Panc1 (cell line): Measurements from ENCODE around the gene TRIM33. TPM values are rescaled to one million over a fixed set of nuclear protein-coding genes. Genes with fewer than 3 reads are reported as not detected.

Source experiments
- ATAC-seq: fragments of 200-7000 bp; cut with Tn5 transposase; 2 replicates; pipeline ENCODE4 v1.9.1; 2020; ENCODE audit warnings: mild to moderate bottlenecking, moderate library complexity
- BruUV-seq: library from RNA; stranded (reverse); fragments of 400-500 nt; replicated peaks from 2 replicates; lab custom pipeline; 2021; lab: Mats Ljungman, UMichigan
- CTCF ChIA-PET: fragments of 300-600 bp; sonication (Branson Sonifier 250); formaldehyde crosslinking; loops from one replicate; lab custom pipeline; 2022; ENCODE audit warnings: antibody characterized with exemption; lab: Charles Lee
- POLR2A ChIA-PET: fragments of 300-600 bp; sonication (Branson Sonifier 250); formaldehyde crosslinking; loops from one replicate; lab custom pipeline; 2022; ENCODE audit warnings: antibody characterized with exemption; lab: Charles Lee
- DNase-seq: peaks from one replicate; pipeline ENCODE4 v3.0.0-alpha.2; 2010; ENCODE audit warnings: low read depth, low spot score
- H3K27ac ChIP-seq: 2 replicates; pipeline ENCODE4 v1.5.1; 2011; ENCODE audit warnings: mild to moderate bottlenecking, low read length, inconsistent platforms
- H3K27me3 ChIP-seq: fragments of 200-500 bp; sonication (Bioruptor generic); 2 replicates; pipeline ENCODE4 v1.6.0; 2014; ENCODE audit warnings: low read length, inconsistent platforms; ENCODE audit not compliant: control insufficient read depth, insufficient read depth
- H3K36me3 ChIP-seq: fragments of 200-500 bp; sonication (Bioruptor generic); 2 replicates; pipeline ENCODE4 v1.5.1; 2014; ENCODE audit warnings: inconsistent platforms, mild to moderate bottlenecking, low read length, moderate library complexity; ENCODE audit not compliant: control insufficient read depth, insufficient read depth
- H3K4me1 ChIP-seq: 2 replicates; pipeline ENCODE4 v1.5.1; 2011; ENCODE audit warnings: inconsistent platforms, mild to moderate bottlenecking, low read length, moderate library complexity; ENCODE audit not compliant: control insufficient read depth, insufficient read depth
- H3K4me3 ChIP-seq, 2 experiments: 2 replicates each; pipeline ENCODE4 v1.5.1; 2011 to 2012; ENCODE audit warnings: low read depth in 2 of 2, low read length in 2 of 2, mild to moderate bottlenecking in 2 of 2, inconsistent platforms in 1 of 2, moderate library complexity in 1 of 2
- H3K9me3 ChIP-seq: fragments of 200-500 bp; sonication (Bioruptor generic); 2 replicates; pipeline ENCODE4 v1.5.1; 2014; ENCODE audit warnings: low read depth, mild to moderate bottlenecking, inconsistent platforms, low read length, moderate library complexity; ENCODE audit not compliant: control insufficient read depth, insufficient read depth
- POLR2AphosphoS5 ChIP-seq: IDR thresholded peaks from 2 replicates; pipeline ENCODE4 v1.6.1; 2012; ENCODE audit warnings: mild to moderate bottlenecking, low read depth, low read length, moderate library complexity
- REST ChIP-seq, 2 experiments: IDR thresholded peaks; 2 replicates each; pipeline ENCODE4 v1.6.1; 2011 to 2012; ENCODE audit warnings: low read depth in 2 of 2, control low read depth in 1 of 2, low read length in 1 of 2, mild to moderate bottlenecking in 1 of 2, moderate library complexity in 1 of 2; ENCODE audit not compliant: insufficient read depth in 1 of 2
- SIN3A ChIP-seq: IDR thresholded peaks from 2 replicates; pipeline ENCODE4 v1.6.1; 2012; ENCODE audit warnings: low read depth, mild to moderate bottlenecking, low read length, moderate library complexity, borderline replicate concordance; ENCODE audit not compliant: insufficient read depth
- TCF7L2 ChIP-seq: IDR thresholded peaks from 2 replicates; pipeline ENCODE4 v1.6.1; 2011; ENCODE audit warnings: mild to moderate bottlenecking, low read depth, low read length, inconsistent platforms
- in situ Hi-C: cut with HindIII; loops from 2 replicates; pipeline ENCODE4 v1.10.0; 2016; ENCODE audit warnings: low sequenced_read_pairs, low pct_unique_long_range_greater_than_20kb
- intact Hi-C: fragments of 100-400 bp; cut with micrococcal nuclease; formaldehyde crosslinking; loops from one replicate; pipeline ENCODE4 v1.10.0; 2022; ENCODE audit not compliant: unreplicated experiment
- total RNA-seq: library from RNA; stranded (reverse); gene quantifications from one replicate; pipeline ENCODE4 v1.2.1, GENCODE V29; 2021; ENCODE audit not compliant: unreplicated experiment
- TF ChIP-seq, protein P1 (sequence below): fragments of 450-650 bp; IDR thresholded peaks from 2 replicates; pipeline ENCODE4 v1.5.1; 2017; ENCODE audit warnings: mild to moderate bottlenecking

Gene TRIM33
- total RNA-seq, 1 experiment from 2014 or later: 22.2 TPM

DNA sequence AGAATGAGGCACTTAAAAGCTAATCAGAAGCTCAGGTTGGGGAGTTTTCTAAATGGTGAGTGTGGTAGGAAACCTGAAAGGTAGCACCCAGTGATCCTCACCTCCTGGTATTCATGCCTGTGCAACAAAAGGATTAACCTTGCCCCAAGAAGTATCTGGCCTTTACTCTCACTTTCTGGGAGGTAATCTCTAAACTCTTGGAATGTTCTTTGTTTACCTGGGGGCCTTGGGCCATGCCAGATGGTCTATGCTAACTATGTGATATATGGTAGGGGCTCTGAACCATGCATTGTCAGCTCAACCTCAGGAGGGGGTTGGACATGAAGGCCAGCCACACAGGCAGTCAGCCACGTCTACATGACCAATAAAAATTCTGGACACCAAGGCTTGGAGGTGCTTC is 24.4 kb upstream of the TRIM33 start:
- TF ChIP-seq, protein P1, sequence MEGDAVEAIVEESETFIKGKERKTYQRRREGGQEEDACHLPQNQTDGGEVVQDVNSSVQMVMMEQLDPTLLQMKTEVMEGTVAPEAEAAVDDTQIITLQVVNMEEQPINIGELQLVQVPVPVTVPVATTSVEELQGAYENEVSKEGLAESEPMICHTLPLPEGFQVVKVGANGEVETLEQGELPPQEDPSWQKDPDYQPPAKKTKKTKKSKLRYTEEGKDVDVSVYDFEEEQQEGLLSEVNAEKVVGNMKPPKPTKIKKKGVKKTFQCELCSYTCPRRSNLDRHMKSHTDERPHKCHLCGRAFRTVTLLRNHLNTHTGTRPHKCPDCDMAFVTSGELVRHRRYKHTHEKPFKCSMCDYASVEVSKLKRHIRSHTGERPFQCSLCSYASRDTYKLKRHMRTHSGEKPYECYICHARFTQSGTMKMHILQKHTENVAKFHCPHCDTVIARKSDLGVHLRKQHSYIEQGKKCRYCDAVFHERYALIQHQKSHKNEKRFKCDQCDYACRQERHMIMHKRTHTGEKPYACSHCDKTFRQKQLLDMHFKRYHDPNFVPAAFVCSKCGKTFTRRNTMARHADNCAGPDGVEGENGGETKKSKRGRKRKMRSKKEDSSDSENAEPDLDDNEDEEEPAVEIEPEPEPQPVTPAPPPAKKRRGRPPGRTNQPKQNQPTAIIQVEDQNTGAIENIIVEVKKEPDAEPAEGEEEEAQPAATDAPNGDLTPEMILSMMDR: no peak
- TF ChIP-seq REST (IDR thresholded peaks at IDR 0.05; ENCODE audit: insufficient read depth in 1 of 2, low read depth in 2 of 2, low read length in 1 of 2): no peak
- no peak for TF ChIP-seq POLR2AphosphoS5
- no peak for TF ChIP-seq SIN3A
- TF ChIP-seq TCF7L2: no peak
- intact Hi-C loops: no loop called here

GRCh38 chr1:114531094-114531493 is 20.1 kb upstream of the TRIM33 start:
- Histone ChIP-seq H3K9me3 (no peaks in the 10 kb centered on the region), H3K4me1 (no peaks in the 10 kb centered on the region), H3K27ac (no peak overlapping the region), H3K4me3 (no peak overlapping the region), H3K36me3 (no peaks in the 10 kb centered on the region), H3K27me3 (no peaks in the 10 kb centered on the region)
- no TSS peak for BruUV-seq
- CTCF ChIA-PET: no interaction called here
- no peak for DNase-seq
- TF ChIP-seq REST (IDR thresholded peaks at IDR 0.05; ENCODE audit: insufficient read depth in 1 of 2, low read depth in 2 of 2, low read length in 1 of 2) (no peak), POLR2AphosphoS5 (no peak), TCF7L2 (no peak), SIN3A (no peak)
- TF ChIP-seq, protein P1: no peak
- ATAC-seq: no peak
- intact Hi-C loops (no loop called here), in situ Hi-C loops (no loop called here)
- POLR2A ChIA-PET: no interaction called here

More for the DNA sequence above, 24.4 kb upstream of the TRIM33 start:
- CTCF ChIA-PET: no interaction called here
- H3K36me3 ChIP-seq: no peaks in the 10 kb centered on the region
- DNase-seq (no peak), ATAC-seq (no peak)
- H3K27me3 ChIP-seq: no peaks in the 10 kb centered on the region
- in situ Hi-C loops: no loop called here
- no peaks in the 10 kb centered on the region for H3K4me1 ChIP-seq
- no peak overlapping the region for H3K4me3 ChIP-seq
- no peaks in the 10 kb centered on the region for H3K9me3 ChIP-seq
- H3K27ac ChIP-seq: no peak overlapping the region
- BruUV-seq: no TSS peak
- POLR2A ChIA-PET: interaction anchor here (0.7 kb wide), 1 partner anchor 165 kb away, joined by 3 read pairs; no protein-coding TSS in a partner anchor
